GM23338 (cell line): ENCODE data around the gene ARF5. TPM values are rescaled to one million over a fixed set of nuclear protein-coding genes. Genes with fewer than 3 reads are reported as not detected.

Source experiments
- ATAC-seq: fragments of 200-7000 bp; cut with Tn5 transposase; 3 replicates; pipeline ENCODE4 v1.9.1; 2020
- DNase-seq: peaks from one replicate; pipeline ENCODE4 v3.0.0-alpha.2; 2015; ENCODE audit warnings: low spot score
- H2AFZ ChIP-seq: fragments of 200-600 bp; sonication (generic); 2 replicates; pipeline ENCODE4 v1.8.0; 2016; ENCODE audit warnings: antibody characterized with exemption, mild to moderate bottlenecking, moderate library complexity
- H3F3A ChIP-seq: fragments of 200-600 bp; sonication (generic); replicated peaks from 2 replicates; pipeline ENCODE4 v1.8.0; 2017; ENCODE audit warnings: antibody characterized with exemption, mixed run types, low read depth
- H3K27ac ChIP-seq: fragments of 200-600 bp; sonication (generic); 2 replicates; pipeline ENCODE4 v1.6.1; 2016; ENCODE audit warnings: low read depth
- H3K27me3 ChIP-seq: fragments of 200-600 bp; sonication (generic); 2 replicates; pipeline ENCODE4 v1.8.0; 2016; ENCODE audit warnings: mild to moderate bottlenecking, mixed run types, moderate library complexity; ENCODE audit not compliant: insufficient read depth
- H3K36me3 ChIP-seq: fragments of 200-600 bp; sonication (generic); 2 replicates; pipeline ENCODE4 v1.8.0; 2016; ENCODE audit warnings: mild to moderate bottlenecking; ENCODE audit not compliant: insufficient read depth
- H3K4me1 ChIP-seq: fragments of 200-600 bp; sonication (generic); 2 replicates; pipeline ENCODE4 v1.8.0; 2016; ENCODE audit warnings: mild to moderate bottlenecking, moderate library complexity; ENCODE audit not compliant: insufficient read depth
- H3K4me2 ChIP-seq: fragments of 200-600 bp; sonication (generic); 2 replicates; pipeline ENCODE4 v1.7.1; 2017; ENCODE audit warnings: mixed run types
- H3K4me3 ChIP-seq: fragments of 200-600 bp; sonication (generic); 2 replicates; pipeline ENCODE4 v1.6.1; 2016; ENCODE audit warnings: mixed run types
- H3K79me2 ChIP-seq: fragments of 200-600 bp; sonication (generic); replicated peaks from 2 replicates; pipeline ENCODE4 v1.8.0; 2017; ENCODE audit warnings: mild to moderate bottlenecking; ENCODE audit not compliant: insufficient read depth
- H3K9me2 ChIP-seq: fragments of 200-600 bp; sonication (generic); 2 replicates; pipeline ENCODE4 v1.8.0; 2017; ENCODE audit not compliant: insufficient read depth
- H4K20me1 ChIP-seq: fragments of 200-600 bp; sonication (generic); replicated peaks from 2 replicates; pipeline ENCODE4 v1.8.0; 2017; ENCODE audit warnings: mild to moderate bottlenecking; ENCODE audit not compliant: insufficient read depth
- H3K27ac Mint-ChIP-seq: 2 replicates; pipeline ENCODE4 v1.8.0; 2020; ENCODE audit warnings: inconsistent platforms, mild to moderate bottlenecking, moderate library complexity, mixed read lengths
- H3K27me3 Mint-ChIP-seq: 3 replicates; pipeline ENCODE4 v1.8.0; 2022; ENCODE audit warnings: low read depth, mild to moderate bottlenecking, moderate library complexity, mixed read lengths, inconsistent platforms; ENCODE audit not compliant: insufficient read depth, poor library complexity
- H3K36me3 Mint-ChIP-seq: 3 replicates; pipeline ENCODE4 v1.8.0; 2021; ENCODE audit warnings: low read depth, mild to moderate bottlenecking, inconsistent platforms, moderate library complexity, mixed read lengths
- H3K4me1 Mint-ChIP-seq: 3 replicates; pipeline ENCODE4 v1.8.0; 2020; ENCODE audit warnings: mild to moderate bottlenecking, inconsistent platforms, mixed read lengths
- H3K4me3 Mint-ChIP-seq: 3 replicates; pipeline ENCODE4 v1.8.0; 2021; ENCODE audit warnings: moderate library complexity, mild to moderate bottlenecking, inconsistent platforms, mixed read lengths
- H3K9me3 Mint-ChIP-seq: 3 replicates; pipeline ENCODE4 v1.8.0; 2020; ENCODE audit warnings: moderate library complexity, mild to moderate bottlenecking, inconsistent platforms, mixed read lengths
- CREB1 ChIP-seq: fragments of 250-450 bp; sonication (Bioruptor Pico); IDR thresholded peaks from 2 replicates; pipeline ENCODE4 v1.5.0; 2020; ENCODE audit warnings: low read depth, mild to moderate bottlenecking, moderate library complexity
- CTCF ChIP-seq, 2 experiments: fragments of 200-600 bp in 1 of 2; sonication (generic) in 1 of 2; conservative IDR thresholded peaks; 2 replicates each; pipeline versions ENCODE4 v1.5.1 to v1.6.1; 2016 to 2017; ENCODE audit warnings: antibody characterized with exemption in 2 of 2, low read depth in 2 of 2, mild to moderate bottlenecking in 2 of 2, moderate library complexity in 1 of 2
- ETS1 ChIP-seq: IDR thresholded peaks from 2 replicates; pipeline ENCODE4 v1.6.1; 2016; ENCODE audit warnings: antibody characterized with exemption
- EZH2 ChIP-seq: fragments of 200-600 bp; sonication (generic); IDR thresholded peaks from one replicate; pipeline ENCODE4 v1.8.0; 2017; ENCODE audit warnings: antibody characterized with exemption, mild to moderate bottlenecking, low read depth; ENCODE audit not compliant: unreplicated experiment
- EZH2phosphoT487 ChIP-seq: fragments of 200-600 bp; sonication (generic); IDR thresholded peaks from one replicate; pipeline ENCODE4 v1.8.1; 2018; ENCODE audit warnings: antibody characterized with exemption; ENCODE audit not compliant: unreplicated experiment
- JUNB ChIP-seq: IDR thresholded peaks from one replicate; pipeline ENCODE4 v1.6.1; 2016; ENCODE audit warnings: antibody characterized with exemption; ENCODE audit not compliant: unreplicated experiment
- POLR2AphosphoS5 ChIP-seq: IDR thresholded peaks from 2 replicates; pipeline ENCODE4 v1.6.1; 2016; ENCODE audit warnings: antibody characterized with exemption, low read depth
- REST ChIP-seq: IDR thresholded peaks from one replicate; pipeline ENCODE4 v1.6.1; 2018; ENCODE audit warnings: antibody characterized with exemption; ENCODE audit not compliant: unreplicated experiment
- ZNF114 ChIP-seq: fragments of 250-450 bp; sonication (Bioruptor Pico); IDR thresholded peaks from 2 replicates; pipeline ENCODE4 v1.5.0; 2020; ENCODE audit warnings: mild to moderate bottlenecking, moderate library complexity
- ZNF331 ChIP-seq: fragments of 250-450 bp; sonication (Bioruptor Pico); IDR thresholded peaks from 2 replicates; pipeline ENCODE4 v1.5.0; 2020; ENCODE audit warnings: low read depth, mild to moderate bottlenecking, moderate library complexity
- ZNF462 ChIP-seq: fragments of 250-450 bp; sonication (Bioruptor Pico); IDR thresholded peaks from 2 replicates; pipeline ENCODE4 v1.5.0; 2020; ENCODE audit warnings: mild to moderate bottlenecking, moderate library complexity
- polyA plus RNA-seq: library from polyadenylated mRNA; unstranded; fragments of >200 nt; fragmentation: Nextera tagmentation; extraction: Ambion mirVana; gene quantifications from 2 replicates; pipeline ENCODE4 v1.2.1, GENCODE V29; 2016
- total RNA-seq: library from RNA; depleted of rRNA; stranded (reverse); fragments of >200 nt; shearing (Covaris generic); gene quantifications from 2 replicates; pipeline ENCODE4 v1.2.3, GENCODE V29; 2014

The ARF5 gene
- total and polyA plus RNA-seq, 2 experiments from 2014 or later, result 196 to 201 TPM

- H3K4me3 Mint-ChIP-seq, result peak overlapping the region; percentile 93
- no peak for TF ChIP-seq JUNB
- TF ChIP-seq REST, result no peak
- no peak for TF ChIP-seq EZH2phosphoT487
- TF ChIP-seq CTCF (conservative IDR thresholded peaks at IDR 0.05; ENCODE audit: low read depth in 2 of 2), result no peak
- no peak for TF ChIP-seq ZNF331 (CRISPR knock-in tag)
- no peak for TF ChIP-seq ZNF462
- TF ChIP-seq CREB1 (CRISPR knock-in tag), result no peak
- TF ChIP-seq ETS1, result no peak
- no peak for TF ChIP-seq ZNF114 (CRISPR knock-in tag)
- no peak for TF ChIP-seq EZH2
- no peak for TF ChIP-seq POLR2AphosphoS5
- H3K36me3 ChIP-seq, result peaks cover 7% of the 10 kb centered on the region; the same call in 1 of the 2 replicates
- no peak overlapping the region; the same call in 1 of the 2 replicates for H3K27ac Mint-ChIP-seq
- peaks cover 29% of the 10 kb centered on the region for H4K20me1 ChIP-seq
- H3K79me2 ChIP-seq, result peaks cover 29% of the 10 kb centered on the region
- H3K9me3 Mint-ChIP-seq, result no peaks in the 10 kb centered on the region; the same call in 2 of the 3 replicates
- H3K4me2 ChIP-seq, result peak overlapping the region; percentile 99
- H3F3A ChIP-seq, result peaks cover 8% of the 10 kb centered on the region
- peaks cover 27% of the 10 kb centered on the region for H3K4me1 ChIP-seq
- H2AFZ ChIP-seq, result peak overlapping the region; percentile 80
- no peaks in the 10 kb centered on the region for H3K9me2 ChIP-seq
- ATAC-seq (no peak), DNase-seq (no peak)
- peaks cover 22% of the 10 kb centered on the region for H3K4me1 Mint-ChIP-seq
- peak overlapping the region; percentile 92 for H3K4me3 ChIP-seq
- no peak overlapping the region for H3K27ac ChIP-seq
- H3K36me3 Mint-ChIP-seq, result peaks cover 24% of the 10 kb centered on the region
- H3K27me3 ChIP-seq, result peaks cover 24% of the 10 kb centered on the region
- peaks cover 27% of the 10 kb centered on the region for H3K27me3 Mint-ChIP-seq
Measured at GRCh38 chr7:127584648-127585043, 3.6 kb upstream of the ARF5 start.
